Measurements from ENCODE around the gene TP73. TPM values are rescaled to one million over a fixed set of nuclear protein-coding genes. Genes with fewer than 3 reads are reported as not detected.
A peak's percentile ranks its signal among the peaks of the same experiment; 100 is the strongest.

TP73 gene
- total RNA-seq (under 1 TPM; 0.25 to 0.51 (median 0.37) TPM), polyA plus RNA-seq (under 1 TPM; 0.11 to 0.12 TPM)

DNA sequence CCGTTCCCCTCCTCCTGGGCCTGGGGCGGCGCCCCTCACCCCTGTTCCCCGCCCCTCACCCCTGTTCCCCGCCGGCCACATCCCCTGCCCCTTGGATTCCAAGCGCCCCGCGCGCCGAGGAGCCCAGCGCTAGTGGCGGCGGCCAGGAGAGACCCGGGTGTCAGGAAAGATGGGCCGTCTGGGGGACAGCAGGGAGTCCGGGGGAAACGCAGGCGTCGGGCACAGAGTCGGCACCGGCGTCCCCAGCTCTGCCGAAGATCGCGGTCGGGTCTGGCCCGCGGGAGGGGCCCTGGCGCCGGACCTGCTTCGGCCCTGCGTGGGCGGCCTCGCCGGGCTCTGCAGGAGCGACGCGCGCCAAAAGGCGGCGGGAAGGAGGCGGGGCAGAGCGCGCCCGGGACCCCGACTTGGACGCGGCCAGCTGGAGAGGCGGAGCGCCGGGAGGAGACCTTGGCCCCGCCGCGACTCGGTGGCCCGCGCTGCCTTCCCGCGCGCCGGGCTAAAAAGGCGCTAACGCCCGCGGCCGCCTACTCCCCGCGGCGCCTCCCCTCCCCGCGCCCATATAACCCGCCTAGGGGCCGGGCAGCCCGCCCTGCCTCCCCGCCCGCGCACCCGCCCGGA is at the start of gene TP73:
TSS of gene TP73 (plus strand) at position 587 of the 618 bp plus-strand sequence. CDS start 29,850 bp downstream, outside the sequence.
- no peaks in the 10 kb centered on the region for H3K36me3 ChIP-seq
- no peak for FAIRE-seq
- no peaks in the 10 kb centered on the region for H3K9me3 ChIP-seq
- H3K4me1 ChIP-seq = peaks cover 6 to 20% (median 6%) of the 10 kb centered on the region in 3 donors
- TF ChIP-seq CTCF (IDR thresholded peaks at IDR 0.05) = no peak
- WGBS, 2 donors = 1 to 2% methylated on average over 45 to 80 of the region's 80 CpGs
- intact Hi-C loops (cut with DNase I) = no loop called here
- DNase-seq = peak in 3 of 6 donors; percentile 41 to 78 (median 64)
- peaks cover 8 to 23% (median 15%) of the 10 kb centered on the region in 4 donors for H3K27me3 ChIP-seq
- H3K4me3 ChIP-seq = peak within 1 kb of the TSS in 3 of 4 donors; percentile 7 to 42 (median 31)
- H3K27ac ChIP-seq = no peak within 1 kb of the TSS
- peak in 2 of 4 donors; percentile 2 to 15 for ATAC-seq

DNA sequence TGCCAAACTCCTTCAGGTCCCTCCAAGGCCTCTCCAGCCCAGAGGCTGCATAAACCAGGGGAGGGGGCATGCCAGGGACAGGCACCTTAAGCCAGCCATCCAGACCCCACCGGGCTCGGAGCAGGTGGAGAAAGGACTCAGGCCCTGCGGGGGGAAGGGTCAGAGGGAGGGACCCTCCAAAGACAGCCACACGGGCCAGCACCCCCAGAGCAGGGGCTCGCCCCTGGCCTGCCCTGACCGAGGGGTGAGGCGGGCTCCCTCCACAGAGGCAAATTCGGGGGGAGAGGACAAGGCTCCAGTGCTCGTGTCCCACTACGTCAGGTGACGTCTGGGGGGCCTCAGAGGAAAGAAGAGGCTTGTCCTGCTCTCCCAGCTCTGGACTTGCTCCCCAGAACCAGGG is 49.2 kb upstream of the TP73 start:
- peak in 1 of 6 donors; percentile 66 for DNase-seq
- H3K27me3 ChIP-seq = no peaks in the 10 kb centered on the region
- no peaks in the 10 kb centered on the region for H3K9me3 ChIP-seq
- intact Hi-C loops (cut with DNase I) = no loop called here
- no peaks in the 10 kb centered on the region for H3K4me1 ChIP-seq
- no peak for ATAC-seq
- no peak overlapping the region for H3K4me3 ChIP-seq
- no peak overlapping the region for H3K27ac ChIP-seq
- no peak for FAIRE-seq
- 74 to 86% methylated on average over 8 to 11 of the region's 11 CpGs for WGBS, 2 donors
- TF ChIP-seq CTCF (IDR thresholded peaks at IDR 0.05) = no peak
- no peaks in the 10 kb centered on the region for H3K36me3 ChIP-seq

DNA sequence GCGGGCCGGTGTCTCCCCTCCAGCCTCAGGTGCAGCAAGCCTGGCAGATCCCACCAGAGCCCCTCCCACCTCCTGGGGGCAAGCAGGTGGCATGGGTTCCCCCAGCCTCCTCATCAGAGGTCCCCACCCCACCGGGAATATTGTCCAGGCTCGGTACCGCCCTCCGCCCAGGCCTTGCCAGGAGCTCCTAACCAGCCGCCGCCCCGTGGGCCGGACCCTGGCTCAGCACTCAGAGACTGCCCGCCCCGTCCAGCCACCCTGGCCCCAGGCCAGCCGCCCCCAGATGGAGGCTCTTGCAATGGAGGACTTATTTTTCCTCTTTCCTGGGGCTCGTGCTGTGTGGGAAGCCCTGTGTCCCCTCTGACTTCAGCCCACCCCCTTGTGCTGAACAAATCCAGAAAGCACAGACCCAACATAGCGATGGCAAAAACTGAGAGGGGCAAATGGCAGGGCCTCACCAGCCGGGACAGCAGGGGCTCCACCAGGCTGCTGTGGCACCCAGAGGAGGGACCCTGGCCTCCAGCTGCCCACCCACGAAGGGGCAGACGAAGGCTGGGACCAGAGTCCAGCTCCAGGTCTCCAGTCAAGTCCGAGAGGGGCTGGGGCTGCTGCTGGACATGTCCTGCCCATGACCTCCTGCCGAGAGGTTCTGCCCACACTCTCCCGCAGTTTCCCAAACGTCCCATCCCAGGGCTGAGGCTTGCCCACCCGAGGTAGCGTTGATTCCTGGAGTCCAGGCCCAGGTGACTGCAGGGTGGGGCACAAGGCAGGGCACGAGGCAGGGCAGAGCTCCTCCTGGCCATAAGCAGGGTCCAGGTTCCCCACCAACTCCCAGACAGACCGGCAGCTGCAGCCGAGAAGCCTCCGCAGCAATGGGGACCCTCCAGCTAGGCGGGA is 48.5 kb upstream of the TP73 start:
- no peak for FAIRE-seq
- no peak for TF ChIP-seq CTCF (IDR thresholded peaks at IDR 0.05)
- no peaks in the 10 kb centered on the region for H3K9me3 ChIP-seq
- no peak for ATAC-seq
- H3K27ac ChIP-seq = no peak overlapping the region
- no peaks in the 10 kb centered on the region for H3K4me1 ChIP-seq
- DNase-seq = peak in 1 of 6 donors; percentile 64
- no peaks in the 10 kb centered on the region for H3K36me3 ChIP-seq
- intact Hi-C loops (cut with DNase I) = no loop called here
- peaks cover 0 to under 1% (median 0%) of the 10 kb centered on the region in 4 donors for H3K27me3 ChIP-seq
- no peak overlapping the region for H3K4me3 ChIP-seq
- 81 to 86% methylated on average over 23 to 29 of the region's 29 CpGs for WGBS, 2 donors

DNA sequence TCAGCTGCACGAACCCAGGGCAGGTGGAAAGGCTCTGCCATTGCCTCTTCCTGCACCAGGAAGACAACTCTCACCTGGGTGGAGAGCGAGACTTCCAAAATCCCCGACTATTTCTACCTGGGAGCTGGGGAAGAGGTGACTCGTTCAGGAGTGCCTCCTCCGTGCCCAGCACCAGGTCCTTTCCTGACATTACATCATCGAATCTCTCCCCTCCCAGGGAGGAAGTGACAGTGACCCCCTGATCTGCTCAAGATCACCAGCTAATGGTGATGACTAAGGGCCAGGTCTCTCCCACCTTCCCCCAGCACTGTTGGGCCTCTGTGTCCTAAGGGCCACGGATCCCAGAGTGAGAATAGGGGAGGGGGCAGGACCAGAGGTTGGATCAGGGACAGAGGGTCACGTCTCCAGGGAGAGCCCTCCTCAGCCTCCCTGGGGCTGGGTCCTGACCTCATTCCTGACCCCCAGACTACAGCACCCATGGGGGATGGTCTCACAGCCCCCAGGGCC is 47.8 kb upstream of the TP73 start:
- no peak for FAIRE-seq
- no peaks in the 10 kb centered on the region for H3K4me1 ChIP-seq
- no peak overlapping the region for H3K4me3 ChIP-seq
- DNase-seq = peak in 1 of 6 donors; percentile 33
- no peak for TF ChIP-seq CTCF (IDR thresholded peaks at IDR 0.05)
- 81 to 88% methylated on average over 8 of the region's 8 CpGs for WGBS, 2 donors
- H3K27ac ChIP-seq = no peak overlapping the region
- no peaks in the 10 kb centered on the region for H3K36me3 ChIP-seq
- peaks cover 0 to 7% (median 0%) of the 10 kb centered on the region in 4 donors for H3K27me3 ChIP-seq
- ATAC-seq = no peak
- H3K9me3 ChIP-seq = no peaks in the 10 kb centered on the region
- intact Hi-C loops (cut with DNase I) = no loop called here
